ENCODE results near the gene ADORA1.

DNA sequence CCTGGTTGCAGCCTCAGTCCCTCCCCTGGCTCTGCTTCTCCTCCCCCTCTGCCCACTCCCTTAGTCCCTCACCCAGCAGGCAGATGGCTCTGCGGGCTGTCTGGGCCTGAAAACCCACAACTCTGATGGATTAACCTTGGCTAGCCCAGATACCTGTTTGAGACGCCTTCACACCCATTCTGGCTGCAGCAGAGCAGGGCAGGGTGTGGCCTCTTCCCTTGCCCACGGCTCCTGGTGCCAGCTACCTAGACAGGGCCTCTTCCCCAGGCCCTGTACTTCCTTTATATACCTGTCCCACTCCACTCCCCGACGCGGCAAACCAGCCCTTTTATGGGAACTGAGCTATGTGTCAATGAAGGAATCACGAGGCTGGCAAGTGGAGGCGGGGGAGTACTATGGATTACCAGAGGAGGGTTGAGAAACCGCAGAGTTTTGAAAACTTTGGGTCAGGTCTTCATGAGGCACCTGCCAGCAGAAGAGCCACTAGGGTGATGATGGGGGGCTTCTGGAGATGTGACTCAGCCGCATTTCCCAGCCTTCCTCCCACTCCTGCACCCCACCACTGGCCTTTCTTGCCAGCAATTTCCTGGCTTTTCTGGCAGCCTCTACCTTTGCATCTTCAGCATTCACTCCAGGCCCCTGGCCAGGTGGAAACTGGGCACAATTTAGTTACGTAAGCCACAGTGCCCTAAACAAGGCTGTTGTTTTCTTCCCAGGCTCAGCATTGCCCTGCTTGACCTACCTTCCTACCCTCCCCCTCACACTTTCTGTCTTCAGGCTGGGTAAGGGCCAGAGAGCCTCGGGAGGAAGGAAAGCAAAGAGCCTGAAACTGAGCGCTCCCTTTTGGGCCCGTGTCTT is 59.1 kb downstream of the ADORA1 start, which contains the start of gene CHI3L1:
- TF ChIP-seq, protein P1, sequence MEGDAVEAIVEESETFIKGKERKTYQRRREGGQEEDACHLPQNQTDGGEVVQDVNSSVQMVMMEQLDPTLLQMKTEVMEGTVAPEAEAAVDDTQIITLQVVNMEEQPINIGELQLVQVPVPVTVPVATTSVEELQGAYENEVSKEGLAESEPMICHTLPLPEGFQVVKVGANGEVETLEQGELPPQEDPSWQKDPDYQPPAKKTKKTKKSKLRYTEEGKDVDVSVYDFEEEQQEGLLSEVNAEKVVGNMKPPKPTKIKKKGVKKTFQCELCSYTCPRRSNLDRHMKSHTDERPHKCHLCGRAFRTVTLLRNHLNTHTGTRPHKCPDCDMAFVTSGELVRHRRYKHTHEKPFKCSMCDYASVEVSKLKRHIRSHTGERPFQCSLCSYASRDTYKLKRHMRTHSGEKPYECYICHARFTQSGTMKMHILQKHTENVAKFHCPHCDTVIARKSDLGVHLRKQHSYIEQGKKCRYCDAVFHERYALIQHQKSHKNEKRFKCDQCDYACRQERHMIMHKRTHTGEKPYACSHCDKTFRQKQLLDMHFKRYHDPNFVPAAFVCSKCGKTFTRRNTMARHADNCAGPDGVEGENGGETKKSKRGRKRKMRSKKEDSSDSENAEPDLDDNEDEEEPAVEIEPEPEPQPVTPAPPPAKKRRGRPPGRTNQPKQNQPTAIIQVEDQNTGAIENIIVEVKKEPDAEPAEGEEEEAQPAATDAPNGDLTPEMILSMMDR (IDR thresholded peaks at IDR 0.05) = no peak
- TF ChIP-seq EP300 (IDR thresholded peaks at IDR 0.05; ENCODE audit: low read depth) = no peak
- no peak for TF ChIP-seq POLR2A (IDR thresholded peaks at IDR 0.05)
- no peak for TF ChIP-seq POLR2AphosphoS5 (IDR thresholded peaks at IDR 0.05)

Measured in transverse colon (tissue), 4 donors.